ENCODE data around the gene NRG3.

GRCh38 chr10:82966130-82966529 lies 1091.1 kb downstream of the NRG3 start:
- TF ChIP-seq CTCF (IDR thresholded peaks at IDR 0.05) (no peak), POLR2A (IDR thresholded peaks at IDR 0.05; ENCODE audit: low read depth) (no peak)

Measured in esophagus muscularis mucosa (tissue), 3 donors.